GM12878 (cell line): Measurements from ENCODE around the gene KCNJ18. TPM values are rescaled to one million over a fixed set of nuclear protein-coding genes. Genes with fewer than 3 reads are reported as not detected.
"Not testable (repeated sequence)": the region's sequence is repeated elsewhere in the genome, so short reads cannot be mapped to it uniquely, and the experiment has no call there.

ENCODE experiments used
- ATAC-seq: fragments of 200-7000 bp; cut with Tn5 transposase; 3 replicates; pipeline ENCODE4 v1.9.1; 2020; ENCODE audit warnings: mild to moderate bottlenecking, moderate library complexity
- BruUV-seq: library from RNA; stranded (reverse); fragments of 400-500 nt; replicated peaks from 2 replicates; lab custom pipeline; 2021; lab: Mats Ljungman, UMichigan
- CTCF ChIA-PET: fragments of 300-600 bp; sonication (Branson Sonifier 250); formaldehyde crosslinking; extraction: SDS; loops from one replicate; lab custom pipeline; 2021; ENCODE audit warnings: inconsistent platforms; lab: Yijun Ruan, JAX
- POLR2A ChIA-PET: fragments of 350-600 bp; formaldehyde crosslinking; extraction: SDS; loops from one replicate; lab custom pipeline; 2021; ENCODE audit warnings: inconsistent platforms; lab: Charles Lee
- RAD21 ChIA-PET: fragments of 300-600 bp; sonication (Branson Sonifier 250); formaldehyde crosslinking; loops from one replicate; lab custom pipeline; 2023; ENCODE audit warnings: antibody characterized with exemption; ENCODE audit not compliant: unreplicated experiment; lab: Charles Lee
- SMC1A ChIA-PET: fragments of 300-600 bp; sonication (Branson Sonifier 250); formaldehyde crosslinking; loops from one replicate; lab custom pipeline; 2023; ENCODE audit not compliant: unreplicated experiment, uncharacterized antibody; lab: Charles Lee
- DNase-seq: peaks from one replicate; pipeline ENCODE4 v3.0.0-alpha.2; 2011; ENCODE audit warnings: low read depth, low spot score
- FAIRE-seq: peaks from 3 replicates; lab custom pipeline; 2011; peaks lifted over from hg19 to GRCh38; lab: Jason Lieb, UNC
- H2AFZ ChIP-seq: 2 replicates; pipeline ENCODE4 v1.6.0; 2011; ENCODE audit warnings: low read depth, low read length, control low read depth; ENCODE audit not compliant: control insufficient read depth
- H3K27ac ChIP-seq: 2 replicates; pipeline ENCODE4 v1.5.1; 2011; ENCODE audit warnings: control low read depth; ENCODE audit not compliant: control insufficient read depth, insufficient read depth
- H3K27me3 ChIP-seq, 2 experiments: replicated peaks in 1 of 2; 2 replicates each; pipeline versions ENCODE4 v1.6.0 to v1.6.1; 2011; ENCODE audit warnings: low read length in 1 of 2; ENCODE audit not compliant: control insufficient read depth in 2 of 2, insufficient read depth in 2 of 2
- H3K36me3 ChIP-seq, 2 experiments: 2 replicates each; pipeline ENCODE4 v1.5.1; 2011; ENCODE audit warnings: low read length in 1 of 2; ENCODE audit not compliant: control insufficient read depth in 2 of 2, insufficient read depth in 2 of 2
- H3K4me1 ChIP-seq: 2 replicates; pipeline ENCODE4 v1.6.1; 2011; ENCODE audit warnings: mild to moderate bottlenecking, low read length, moderate library complexity, mixed read lengths; ENCODE audit not compliant: control insufficient read depth, insufficient read depth
- H3K4me2 ChIP-seq: 2 replicates; pipeline ENCODE4 v1.6.0; 2011; ENCODE audit warnings: control low read depth; ENCODE audit not compliant: control insufficient read depth, insufficient read depth
- H3K4me3 ChIP-seq: fragments of 200-600 bp; sonication (generic); 2 replicates; pipeline ENCODE4 v1.5.1; 2016
- H3K79me2 ChIP-seq: 2 replicates; pipeline ENCODE4 v1.6.0; 2011; ENCODE audit warnings: low read length; ENCODE audit not compliant: control insufficient read depth, insufficient read depth
- H3K9ac ChIP-seq: 2 replicates; pipeline ENCODE4 v1.8.0; 2011; ENCODE audit warnings: low read length, control low read depth, mixed read lengths; ENCODE audit not compliant: control insufficient read depth, insufficient read depth
- H3K9me3 ChIP-seq: replicated peaks from 3 replicates; pipeline ENCODE4 v1.5.1; 2011; ENCODE audit warnings: mild to moderate bottlenecking, low read length; ENCODE audit not compliant: control insufficient read depth, insufficient read depth
- H4K20me1 ChIP-seq: 2 replicates; pipeline ENCODE4 v1.6.0; 2011; ENCODE audit not compliant: control insufficient read depth, insufficient read depth
- BCL3 ChIP-seq: IDR thresholded peaks from 2 replicates; pipeline ENCODE4 v1.6.1; 2011; ENCODE audit warnings: borderline replicate concordance, low read depth, mild to moderate bottlenecking, moderate library complexity, low read length; ENCODE audit not compliant: insufficient read depth, poor library complexity, severe bottlenecking
- CTCF ChIP-seq, 3 experiments: IDR thresholded peaks in 2 of 3; conservative IDR thresholded peaks in 1 of 3; 2 replicates each; pipeline ENCODE4 v1.5.1; 2011; ENCODE audit warnings: low read depth in 3 of 3, low read length in 3 of 3, mild to moderate bottlenecking in 3 of 3, control low read depth in 2 of 3, moderate library complexity in 2 of 3, inconsistent platforms in 1 of 3, mixed read lengths in 1 of 3; ENCODE audit not compliant: control insufficient read depth in 2 of 3, insufficient read depth in 1 of 3; ENCODE audit errors: extremely low read depth in 1 of 3
- FOS ChIP-seq: IDR thresholded peaks from 3 replicates; pipeline ENCODE4 v1.6.1; 2011; ENCODE audit warnings: borderline replicate concordance; ENCODE audit not compliant: insufficient read length; ENCODE audit errors: extremely low read depth
- FOXM1 ChIP-seq: IDR thresholded peaks from 2 replicates; pipeline ENCODE4 v1.6.1; 2012; ENCODE audit warnings: low read depth, mild to moderate bottlenecking, inconsistent platforms, low read length, moderate library complexity
- IKZF2 ChIP-seq, 2 experiments: fragments of 450-650 bp; IDR thresholded peaks; 2 replicates each; pipeline ENCODE4 v1.6.1; 2017; ENCODE audit warnings: mild to moderate bottlenecking in 2 of 2, moderate library complexity in 2 of 2
- MYC ChIP-seq: IDR thresholded peaks from 2 replicates; pipeline ENCODE4 v1.6.1; 2011; ENCODE audit warnings: mild to moderate bottlenecking, low read length, moderate library complexity, inconsistent platforms; ENCODE audit not compliant: insufficient read depth, insufficient replicate concordance, insufficient read length, severe bottlenecking
- NR2C2 ChIP-seq: IDR thresholded peaks from 2 replicates; pipeline ENCODE4 v1.6.1; 2011; ENCODE audit warnings: borderline replicate concordance, low read depth; ENCODE audit not compliant: control insufficient read depth, insufficient read length
- PAX8 ChIP-seq: fragments of 450-650 bp; IDR thresholded peaks from 2 replicates; pipeline ENCODE4 v1.6.1; 2017; ENCODE audit warnings: mild to moderate bottlenecking, moderate library complexity
- POU2F2 ChIP-seq: IDR thresholded peaks from 3 replicates; pipeline ENCODE4 v1.6.1; 2011; ENCODE audit warnings: low read depth, mild to moderate bottlenecking, low read length, borderline replicate concordance
- TAF1 ChIP-seq: IDR thresholded peaks from 2 replicates; pipeline ENCODE4 v1.6.1; 2011; ENCODE audit warnings: mild to moderate bottlenecking, low read depth, low read length, borderline replicate concordance
- WGBS: methylation state at CpG from one replicate; pipeline ENCODE4 v1.1.6; 2016; ENCODE audit warnings: low lambda C conversion rate; ENCODE audit not compliant: insufficient replicate concordance, insufficient coverage; ENCODE audit errors: missing lambda C conversion rate; 5-methylcytosine and 5-hydroxymethylcytosine counted together
- in situ Hi-C: fragments of 300-500 bp; cut with MboI; formaldehyde crosslinking; loops from 9 replicates; pipeline ENCODE4 v1.14.3; 2018; ENCODE audit warnings: mixed read lengths
- intact Hi-C: fragments of 100-400 bp; cut with micrococcal nuclease; formaldehyde crosslinking; loops from one replicate; pipeline ENCODE4 v1.14.2; 2022; ENCODE audit not compliant: unreplicated experiment
- polyA plus RNA-seq, 11 experiments: library from polyadenylated mRNA; depleted of rRNA in 4 of 11; unstranded in 6 of 11; stranded (reverse) in 5 of 11; fragments of >200 nt; fragmentation: Nextera tagmentation in 4 of 11; fragmentation: Illumina TruSeq in 1 of 11; extraction: Ambion mirVana in 4 of 11; extraction: Trizol in 1 of 11; gene quantifications; 1 replicate in 1 of 11; 2 replicates in 10 of 11; pipeline versions ENCODE4 v1.2.1 to v1.2.3, GENCODE V29; 2011 to 2016; ENCODE audit warnings: inconsistent platforms in 2 of 11, missing spikeins in 2 of 11, low read depth in 1 of 11
- total RNA-seq, 4 experiments: library from RNA; depleted of rRNA in 3 of 4; stranded (reverse); fragments of >200 nt in 3 of 4; fragmentation: Illumina TruSeq in 1 of 4; extraction: Trizol in 1 of 4; gene quantifications; 2 replicates each; pipeline versions ENCODE4 v1.2.1 to v1.2.3, GENCODE V29; 2013 to 2021

The KCNJ18 gene
- total and polyA plus RNA-seq, 10 of the 15 experiments (the other 5 are each of a cell fraction or from before 2014, with no cell fraction given) = not detected

GRCh38 chr17:21703891-21704872 lies 11.9 kb downstream of the KCNJ18 start:
- H3K9ac ChIP-seq, H3K27ac ChIP-seq, H3K27me3 ChIP-seq, intact Hi-C loops, H2AFZ ChIP-seq, RAD21 ChIA-PET, SMC1A ChIA-PET, H3K79me2 ChIP-seq, FAIRE-seq, H4K20me1 ChIP-seq, POLR2A ChIA-PET, H3K4me3 ChIP-seq, in situ Hi-C loops, ATAC-seq, H3K36me3 ChIP-seq, H3K4me2 ChIP-seq, H3K4me1 ChIP-seq, H3K9me3 ChIP-seq, DNase-seq, BruUV-seq, CTCF ChIA-PET: not testable (repeated sequence)
- 36% methylated on average over 35 of the region's 35 CpGs for WGBS

- H3K4me2 ChIP-seq = no peak overlapping the region
- no peak overlapping the region for H3K9ac ChIP-seq
- ATAC-seq (no peak), DNase-seq (no peak), FAIRE-seq (no peak)
- no peaks in the 10 kb centered on the region; the same call in 2 of the 3 replicates for H3K9me3 ChIP-seq
- no peaks in the 10 kb centered on the region for H3K27me3 ChIP-seq
- SMC1A ChIA-PET = no interaction called here
- H3K79me2 ChIP-seq = no peaks in the 10 kb centered on the region
- H2AFZ ChIP-seq = no peak overlapping the region
- intact Hi-C loops = no loop called here
- POLR2A ChIA-PET = no interaction called here
- CTCF ChIA-PET = no interaction called here
- no peaks in the 10 kb centered on the region for H4K20me1 ChIP-seq
- H3K4me3 ChIP-seq = no peak overlapping the region
- WGBS = 23% methylated on average over 13 of the region's 13 CpGs
- no TSS peak for BruUV-seq
- in situ Hi-C loops = loop anchor here (5.0 kb wide), 1 partner anchor 283 kb away; no protein-coding TSS in a partner anchor
- H3K36me3 ChIP-seq = no peaks in the 10 kb centered on the region
- RAD21 ChIA-PET = no interaction called here
- no peaks in the 10 kb centered on the region for H3K4me1 ChIP-seq
- H3K27ac ChIP-seq = no peak overlapping the region
- TF ChIP-seq NR2C2 (no peak), MYC (no peak), FOS (no peak), TAF1 (no peak), FOXM1 (no peak), BCL3 (no peak), POU2F2 (no peak), IKZF2 (IDR thresholded peaks at IDR 0.05) (no peak), CTCF (IDR thresholded peaks at IDR 0.05 in 2 of 3, conservative IDR thresholded peaks at IDR 0.05 in 1 of 3; ENCODE audit: control insufficient read depth in 2 of 3, extremely low read depth in 1 of 3, insufficient read depth in 1 of 3, low read depth in 3 of 3, low read length in 3 of 3) (no peak), PAX8 (no peak)
Observed at GRCh38 chr17:21705021-21705601, 12.8 kb downstream of the KCNJ18 start.
